Prostate gland (tissue), 2 donors: Measurements from ENCODE around the gene RBM45. TPM values are rescaled to one million over a fixed set of nuclear protein-coding genes. Genes with fewer than 3 reads are reported as not detected.

ENCODE experiments used
- DNase-seq: peaks from one replicate; pipeline ENCODE4 v3.0.0-alpha.2; 2019; ENCODE audit warnings: low spot score
- H3K27ac ChIP-seq, 2 donors: fragments of 200-600 bp; sonication (generic); 2 replicates each; pipeline ENCODE4 v1.5.1; 2017 to 2019
- H3K27me3 ChIP-seq: fragments of 200-600 bp; sonication (generic); replicated peaks from 2 replicates; pipeline ENCODE4 v1.5.1; 2019; ENCODE audit not compliant: insufficient read depth
- H3K36me3 ChIP-seq, 2 donors: fragments of 200-600 bp; sonication (generic); 1 replicate in 1 of 2; 2 replicates in 1 of 2; pipeline versions ENCODE4 v1.5.1 to v1.8.1; 2017 to 2019
- H3K4me1 ChIP-seq: fragments of 200-600 bp; sonication (generic); replicated peaks from 2 replicates; pipeline ENCODE4 v1.5.1; 2019
- H3K4me3 ChIP-seq, 2 donors: fragments of 200-600 bp; sonication (generic); 2 replicates each; pipeline ENCODE4 v1.5.1; 2017 to 2019
- H3K9me3 ChIP-seq: fragments of 200-600 bp; sonication (generic); 2 replicates; pipeline ENCODE4 v1.5.1; 2017
- POLR2A ChIP-seq: fragments of 450-650 bp; IDR thresholded peaks from one replicate; pipeline ENCODE4 v1.6.1; 2016; ENCODE audit warnings: antibody characterized with exemption, mild to moderate bottlenecking
- POLR2AphosphoS5 ChIP-seq: sonication (generic); formaldehyde crosslinking; IDR thresholded peaks from one replicate; pipeline ENCODE4 v1.6.1; 2017; ENCODE audit warnings: antibody characterized with exemption
- WGBS: methylation state at CpG from one replicate; pipeline ENCODE4 v1.1.5; 2018; 5-methylcytosine and 5-hydroxymethylcytosine counted together
- intact Hi-C: fragments of 100-400 bp; cut with DNase I; formaldehyde crosslinking; loops from one replicate; pipeline ENCODE4 v1.14.2; 2022
- total RNA-seq, 2 donors: library from RNA; depleted of rRNA; stranded (reverse); fragments of >200 nt; gene quantifications; one replicate each; pipeline ENCODE4 v1.1.0, GENCODE V29; 2016
- TF ChIP-seq, protein P1 (sequence below), 4 experiments: fragments of 200-600 bp in 2 of 4; fragments of 450-650 bp in 2 of 4; sonication (generic) in 2 of 4; IDR thresholded peaks; 1 replicate in 3 of 4; 2 replicates in 1 of 4; pipeline ENCODE4 v1.5.1; 2016 to 2019; ENCODE audit warnings: antibody characterized with exemption in 4 of 4, mild to moderate bottlenecking in 2 of 4, moderate library complexity in 2 of 4

The RBM45 gene
- total RNA-seq, 2 donors from 2014 or later: 9.7 to 19.0 TPM

DNA sequence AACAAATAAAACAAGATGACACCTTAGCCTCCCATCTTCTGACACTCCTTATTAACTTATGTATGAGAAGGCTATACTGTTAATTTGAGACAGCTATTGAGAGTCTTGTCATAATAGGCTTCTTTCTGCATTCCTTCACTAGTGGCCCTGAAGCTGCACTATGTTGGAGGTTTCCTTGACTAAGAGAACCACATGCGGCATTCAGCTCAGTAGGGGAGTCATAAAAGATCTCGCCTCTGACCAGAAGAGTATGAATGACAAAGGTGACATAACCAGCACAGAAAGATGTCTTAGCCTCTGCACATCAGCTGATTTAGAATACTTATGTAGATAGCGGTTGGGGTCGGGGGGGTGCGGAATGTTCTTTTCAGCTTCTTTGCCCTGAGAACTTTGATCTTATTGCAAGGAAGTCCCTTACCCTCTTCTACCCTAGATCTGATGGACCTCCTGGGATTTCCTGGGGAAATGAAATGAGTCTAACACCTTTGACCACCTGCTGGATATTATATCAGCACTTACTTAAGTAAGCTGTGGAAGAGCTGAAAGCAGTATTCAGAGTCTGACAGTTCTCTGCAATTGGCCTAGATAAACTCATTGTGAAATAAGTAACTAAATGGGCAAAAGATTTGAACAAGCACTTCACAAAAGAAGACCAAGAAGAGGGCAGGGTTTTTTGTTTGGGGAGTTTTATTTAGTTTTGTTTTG lies 24.2 kb downstream of the RBM45 start:
- DNase-seq: no peak
- TF ChIP-seq POLR2AphosphoS5 (no peak), POLR2A (no peak)
- TF ChIP-seq, protein P1, sequence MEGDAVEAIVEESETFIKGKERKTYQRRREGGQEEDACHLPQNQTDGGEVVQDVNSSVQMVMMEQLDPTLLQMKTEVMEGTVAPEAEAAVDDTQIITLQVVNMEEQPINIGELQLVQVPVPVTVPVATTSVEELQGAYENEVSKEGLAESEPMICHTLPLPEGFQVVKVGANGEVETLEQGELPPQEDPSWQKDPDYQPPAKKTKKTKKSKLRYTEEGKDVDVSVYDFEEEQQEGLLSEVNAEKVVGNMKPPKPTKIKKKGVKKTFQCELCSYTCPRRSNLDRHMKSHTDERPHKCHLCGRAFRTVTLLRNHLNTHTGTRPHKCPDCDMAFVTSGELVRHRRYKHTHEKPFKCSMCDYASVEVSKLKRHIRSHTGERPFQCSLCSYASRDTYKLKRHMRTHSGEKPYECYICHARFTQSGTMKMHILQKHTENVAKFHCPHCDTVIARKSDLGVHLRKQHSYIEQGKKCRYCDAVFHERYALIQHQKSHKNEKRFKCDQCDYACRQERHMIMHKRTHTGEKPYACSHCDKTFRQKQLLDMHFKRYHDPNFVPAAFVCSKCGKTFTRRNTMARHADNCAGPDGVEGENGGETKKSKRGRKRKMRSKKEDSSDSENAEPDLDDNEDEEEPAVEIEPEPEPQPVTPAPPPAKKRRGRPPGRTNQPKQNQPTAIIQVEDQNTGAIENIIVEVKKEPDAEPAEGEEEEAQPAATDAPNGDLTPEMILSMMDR (IDR thresholded peaks at IDR 0.05): no peak
- no peaks in the 10 kb centered on the region for H3K36me3 ChIP-seq
- no peaks in the 10 kb centered on the region for H3K9me3 ChIP-seq
- no peaks in the 10 kb centered on the region for H3K4me1 ChIP-seq
- WGBS: 95% methylated on average over 5 of the region's 5 CpGs
- no peak overlapping the region for H3K27ac ChIP-seq
- no peak overlapping the region for H3K4me3 ChIP-seq
- H3K27me3 ChIP-seq: no peaks in the 10 kb centered on the region
- intact Hi-C loops: no loop called here

DNA sequence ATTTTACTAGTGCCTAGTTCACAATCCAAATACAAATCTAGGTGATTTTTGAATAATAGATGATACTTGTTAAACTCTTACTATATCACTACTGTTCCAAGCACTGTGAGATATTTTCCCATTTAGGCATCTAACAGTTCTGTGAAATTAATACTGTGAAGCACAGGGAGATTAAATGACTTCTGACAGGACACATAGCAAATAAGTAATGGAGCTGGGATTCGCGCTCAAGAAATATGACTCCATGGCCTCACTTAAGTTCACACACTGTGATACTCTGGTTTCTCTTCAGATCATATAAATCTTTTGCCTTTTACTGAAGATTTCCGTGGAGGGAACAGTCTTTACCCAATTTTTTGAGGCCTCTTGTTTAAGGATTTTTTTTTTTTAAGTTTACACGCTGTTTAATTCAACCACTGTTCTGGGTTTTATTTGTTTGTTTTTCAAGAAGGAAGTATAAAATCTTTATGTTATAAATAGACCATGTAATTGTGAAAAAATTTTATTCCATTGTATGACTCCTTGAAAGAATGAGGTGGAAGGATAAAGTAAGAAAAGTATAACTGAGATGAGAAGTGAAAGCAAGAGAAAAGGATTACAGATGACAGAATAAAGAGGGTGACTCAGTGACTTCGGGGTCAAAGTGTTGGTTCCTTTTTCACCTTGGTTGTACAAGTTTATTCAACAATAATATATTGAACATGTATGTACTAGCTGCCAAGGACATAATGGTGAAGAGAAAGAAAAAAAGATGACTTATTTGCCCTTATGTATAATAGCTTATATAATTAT lies 30.2 kb downstream of the RBM45 start:
- Histone ChIP-seq H3K36me3 (no peaks in the 10 kb centered on the region), H3K27ac (no peak overlapping the region), H3K4me1 (no peaks in the 10 kb centered on the region), H3K9me3 (no peaks in the 10 kb centered on the region), H3K4me3 (no peak overlapping the region), H3K27me3 (no peaks in the 10 kb centered on the region)
- 31% methylated on average over 5 of the region's 5 CpGs for WGBS
- intact Hi-C loops: no loop called here
- no peak for DNase-seq
- TF ChIP-seq POLR2AphosphoS5 (no peak), POLR2A (no peak)
- TF ChIP-seq, protein P1 (IDR thresholded peaks at IDR 0.05): no peak

DNA sequence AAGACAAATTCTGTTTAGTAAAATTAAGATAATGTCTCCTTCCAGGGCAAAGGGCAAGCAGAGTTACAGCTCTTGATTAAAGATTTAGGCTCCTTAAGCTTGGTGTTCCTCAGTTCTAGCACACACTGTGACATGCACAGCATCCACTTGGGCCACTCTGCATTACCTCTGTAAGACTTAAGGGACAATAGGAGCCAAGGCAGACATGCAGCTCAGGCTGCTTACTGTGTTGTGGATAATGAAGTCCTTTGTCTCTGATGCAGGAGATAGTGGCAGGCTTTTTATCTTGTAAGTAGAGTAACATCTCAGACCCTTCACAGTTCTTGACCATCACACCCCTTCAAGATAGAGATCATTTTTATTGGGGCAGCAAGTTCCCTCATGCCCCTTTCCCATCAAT lies 31.2 kb downstream of the RBM45 start:
- H3K4me1 ChIP-seq: no peaks in the 10 kb centered on the region
- no peak for DNase-seq
- no peak overlapping the region for H3K27ac ChIP-seq
- intact Hi-C loops: no loop called here
- H3K4me3 ChIP-seq: no peak overlapping the region
- H3K9me3 ChIP-seq: no peaks in the 10 kb centered on the region
- no peak for TF ChIP-seq POLR2A
- TF ChIP-seq, protein P1 (IDR thresholded peaks at IDR 0.05): no peak
- TF ChIP-seq POLR2AphosphoS5: no peak
- H3K27me3 ChIP-seq: no peaks in the 10 kb centered on the region
- no peaks in the 10 kb centered on the region for H3K36me3 ChIP-seq

DNA sequence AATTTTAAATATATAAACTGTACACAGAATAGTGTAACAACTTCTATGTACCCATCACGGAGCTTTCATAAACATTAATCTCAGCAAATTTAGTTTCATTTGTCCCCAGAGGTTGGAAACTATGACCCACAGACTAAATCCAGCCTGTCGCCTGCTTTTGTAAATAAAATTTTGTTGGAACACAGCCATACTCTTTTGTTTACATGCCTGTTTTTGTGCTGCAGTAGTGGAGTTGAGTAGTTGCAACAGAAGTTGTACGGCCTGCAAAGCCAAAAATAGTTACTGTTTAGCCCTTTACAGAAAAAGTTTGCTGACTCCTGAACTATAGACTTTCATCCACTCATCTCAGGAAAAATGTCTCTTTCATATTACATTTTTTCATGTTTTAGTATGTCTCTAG lies 39.8 kb downstream of the RBM45 start:
- no peak for DNase-seq
- TF ChIP-seq POLR2A: no peak
- TF ChIP-seq POLR2AphosphoS5: peak; percentile 7
- WGBS: 27% methylated on average over 3 of the region's 3 CpGs
- Histone ChIP-seq H3K36me3 (no peaks in the 10 kb centered on the region), H3K27me3 (no peaks in the 10 kb centered on the region), H3K4me3 (no peak overlapping the region), H3K9me3 (no peaks in the 10 kb centered on the region), H3K4me1 (no peaks in the 10 kb centered on the region), H3K27ac (no peak overlapping the region)
- intact Hi-C loops: no loop called here

DNA sequence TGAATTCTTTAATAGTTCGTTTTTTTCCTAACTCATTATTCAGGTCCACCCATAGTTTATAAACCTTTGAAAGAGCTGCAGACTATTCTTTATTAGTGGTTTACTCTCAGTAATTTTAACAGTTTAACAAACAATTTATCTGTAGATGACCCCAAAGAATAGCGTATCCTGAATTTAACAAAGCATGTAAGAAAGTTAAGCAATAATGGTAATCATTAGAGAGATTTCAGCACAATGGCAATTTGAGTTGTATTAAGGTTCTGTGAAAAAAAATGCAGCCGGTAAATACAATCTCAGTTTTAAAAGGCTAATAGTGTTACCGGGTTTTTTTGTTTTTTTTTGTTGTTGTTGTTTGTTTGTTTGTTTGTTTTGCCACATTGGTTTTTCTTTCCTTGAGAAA lies 40.3 kb downstream of the RBM45 start:
- no peaks in the 10 kb centered on the region for H3K4me1 ChIP-seq
- H3K27ac ChIP-seq: no peak overlapping the region
- intact Hi-C loops: no loop called here
- DNase-seq: no peak
- TF ChIP-seq POLR2A (no peak), POLR2AphosphoS5 (no peak)
- TF ChIP-seq, protein P1 (IDR thresholded peaks at IDR 0.05): no peak
- H3K27me3 ChIP-seq: no peaks in the 10 kb centered on the region
- H3K36me3 ChIP-seq: no peaks in the 10 kb centered on the region
- no peak overlapping the region for H3K4me3 ChIP-seq
- WGBS: 61% methylated on average over 4 of the region's 4 CpGs
- H3K9me3 ChIP-seq: no peaks in the 10 kb centered on the region
